ENCODE measurements around the gene PCDH9.

GRCh38 chr13:66362485-66362884 is 867.7 kb downstream of the PCDH9 start:
- TF ChIP-seq CTCF (IDR thresholded peaks at IDR 0.05): no peak
- TF ChIP-seq POLR2A (IDR thresholded peaks at IDR 0.05): no peak
